CD4-positive, alpha-beta T cell treated with Interleukin-4 for 4 hours (primary cell): ENCODE data around the gene TM4SF1.
"Not testable (repeated sequence)": the region's sequence is repeated elsewhere in the genome, so short reads cannot be mapped to it uniquely, and the experiment has no call there.

Experiments used
- DNase-seq: peaks from one replicate; pipeline ENCODE4 v3.0.0-alpha.2; 2020

Gene TM4SF1

GRCh38 chr3:149339931-149340309 is 37.5 kb downstream of the TM4SF1 start:
- no peak for DNase-seq

GRCh38 chr3:149337486-149337885 is 40.0 kb downstream of the TM4SF1 start:
- not testable (repeated sequence) for DNase-seq

DNA sequence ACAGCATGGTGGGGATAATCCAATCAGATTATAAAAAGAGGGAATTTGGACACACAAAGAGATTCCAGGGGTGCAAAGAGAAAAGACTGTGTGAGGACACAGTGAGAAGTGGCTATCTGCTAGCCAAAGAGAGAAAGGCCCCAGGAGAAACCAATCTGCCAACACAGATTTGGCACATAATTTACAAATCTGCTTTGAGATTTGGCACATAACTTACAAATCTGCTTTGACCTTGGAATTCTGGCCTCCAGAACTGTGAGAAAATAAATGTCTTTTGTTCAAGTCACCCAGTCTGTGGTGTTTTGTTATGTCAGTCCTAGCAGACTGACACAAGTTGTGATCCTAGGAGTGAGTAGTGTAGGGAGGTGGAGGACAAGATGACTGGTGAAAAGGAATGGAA is 40.5 kb downstream of the TM4SF1 start:
- DNase-seq = no peak

DNA sequence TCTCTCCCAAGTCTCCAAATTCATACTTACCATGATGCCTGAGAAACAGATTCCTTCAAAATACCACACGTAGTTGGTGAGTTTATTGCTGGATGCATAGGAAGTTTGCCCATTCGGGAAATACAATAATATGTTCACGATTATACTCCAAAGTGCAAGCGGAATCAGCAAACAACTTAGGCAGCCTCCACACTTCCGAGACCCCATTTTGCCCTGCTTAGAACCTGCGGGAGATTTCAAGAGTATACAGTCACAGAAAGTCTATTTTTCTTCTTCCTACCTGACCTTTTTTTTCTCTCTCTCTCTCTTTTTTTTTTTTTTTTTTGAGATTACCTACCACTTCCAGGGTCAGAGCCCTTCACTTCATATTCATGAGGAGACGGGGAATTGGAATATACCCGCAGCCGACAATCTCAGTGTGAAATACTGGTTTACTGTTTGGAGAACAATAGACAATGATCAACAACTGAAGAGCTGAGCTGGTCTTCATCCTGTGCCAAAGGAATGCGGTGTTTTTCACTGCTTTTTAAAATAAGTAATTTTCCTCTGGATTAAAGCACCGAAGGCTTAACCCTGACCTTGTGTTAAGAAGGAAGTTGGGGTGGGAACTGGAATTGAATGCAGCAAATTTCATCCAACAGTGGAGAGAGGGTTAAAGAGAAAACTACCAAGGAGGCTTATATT is 44.1 kb downstream of the TM4SF1 start, which contains the start of gene TM4SF18:
Gene TM4SF18, minus strand, starts transcription at position 461 of the 684 bp plus-strand sequence. Its CDS starts 254 bp downstream, at position 207.
- DNase-seq = no peak

DNA sequence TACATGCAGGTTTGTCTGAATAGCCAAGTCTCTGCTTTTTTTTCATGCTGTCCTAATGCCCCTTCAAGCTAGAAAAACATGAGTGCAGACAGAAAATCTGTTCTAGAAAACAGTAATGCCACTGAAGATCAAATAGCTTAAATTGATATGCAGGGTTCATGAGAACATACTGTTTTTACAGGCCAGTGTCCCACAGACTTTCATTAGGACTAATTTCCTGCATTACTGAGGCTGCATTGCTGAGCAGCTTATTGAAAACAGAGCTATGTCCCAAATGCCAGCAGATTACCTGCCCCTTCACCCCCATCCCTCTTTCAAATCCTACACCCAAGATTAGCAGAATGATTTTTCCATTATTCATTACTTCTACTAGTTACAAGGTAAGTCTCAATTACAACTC is 44.7 kb downstream of the TM4SF1 start:
- no peak for DNase-seq

DNA sequence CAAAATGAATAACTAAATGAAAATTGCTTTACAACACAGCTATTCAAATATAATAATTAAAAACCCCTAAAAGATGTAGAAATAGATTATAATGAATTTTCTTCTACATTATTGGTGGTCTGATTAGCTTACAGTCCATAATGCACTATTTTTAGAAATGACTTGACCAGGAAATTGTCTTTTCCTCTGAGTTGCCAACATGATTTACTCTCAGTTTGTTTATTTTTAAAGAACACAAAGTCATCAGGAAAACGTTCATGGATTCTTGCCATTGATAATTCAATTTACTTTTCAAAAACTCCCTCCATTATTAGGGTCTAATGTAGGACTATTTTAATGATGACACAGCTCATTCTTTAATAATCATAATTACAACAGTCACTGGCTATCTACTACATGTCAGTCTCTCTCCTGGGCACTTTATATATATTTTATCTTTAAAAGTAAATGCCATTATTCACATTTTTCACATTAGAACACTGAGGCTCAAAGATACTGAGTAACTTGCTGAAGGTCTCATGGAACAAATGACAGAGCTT is 45.2 kb downstream of the TM4SF1 start:
- DNase-seq = no peak

DNA sequence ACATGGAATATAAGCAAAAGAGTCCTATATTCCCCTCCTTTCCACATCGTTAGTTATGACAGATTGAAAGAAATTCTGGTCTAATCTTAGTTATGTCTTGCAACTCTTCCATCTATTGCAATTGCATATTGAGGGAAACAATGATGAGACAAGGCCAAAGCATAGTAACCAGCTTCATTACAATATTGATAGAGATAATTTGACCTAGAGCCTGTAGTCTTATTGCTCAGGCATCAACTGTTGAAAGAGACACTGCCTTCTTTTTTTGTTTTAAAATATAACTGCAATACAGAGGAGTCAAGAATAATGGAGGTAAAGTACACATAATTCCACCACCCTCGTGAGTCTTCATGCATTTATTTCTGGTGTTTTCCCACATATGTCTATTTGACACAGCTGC is 46.1 kb downstream of the TM4SF1 start:
- no peak for DNase-seq

GRCh38 chr3:149330609-149331331 is 46.7 kb downstream of the TM4SF1 start:
- DNase-seq = no peak

- no peak for DNase-seq
These were observed 50.3 kb downstream of the TM4SF1 start for GRCh38 chr3:149327156-149327555.

- no peak for DNase-seq
These were observed 51.9 kb downstream of the TM4SF1 start for GRCh38 chr3:149325581-149325980.

GRCh38 chr3:149324332-149324731 is 53.1 kb downstream of the TM4SF1 start:
- no peak for DNase-seq

DNA sequence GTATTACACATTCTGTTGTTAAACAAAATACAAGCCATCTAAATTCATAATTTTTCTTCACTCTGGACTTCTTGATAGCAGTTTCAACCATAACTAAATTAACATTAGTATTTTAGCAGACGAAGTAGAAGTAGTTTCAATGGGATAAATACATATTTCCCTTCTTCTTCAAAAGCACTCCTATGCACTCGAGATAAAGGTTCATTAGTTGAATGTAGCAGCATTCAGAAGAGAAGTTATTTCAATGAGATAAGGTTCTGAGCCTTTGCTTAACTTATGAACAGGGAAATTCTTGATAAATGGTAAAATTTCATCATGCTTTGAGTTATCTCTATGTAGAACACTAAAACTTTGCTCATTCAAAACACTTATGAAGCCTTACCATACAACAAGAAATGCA is 55.8 kb downstream of the TM4SF1 start:
- DNase-seq = no peak

- no peak for DNase-seq
These were observed 56.3 kb downstream of the TM4SF1 start for GRCh38 chr3:149321136-149321535.

- no peak for DNase-seq
These were observed 57.7 kb downstream of the TM4SF1 start for GRCh38 chr3:149319750-149320149.
